Esophagus mucosa (tissue), 1 donor: ENCODE measurements around the gene ERFE. TPM values are rescaled to one million over a fixed set of nuclear protein-coding genes. Genes with fewer than 3 reads are reported as not detected.
A peak's percentile ranks its signal among the peaks of the same experiment; 100 is the strongest.

Experiments used
- ATAC-seq: fragments of 200-7000 bp; cut with Tn5 transposase; one replicate; pipeline ENCODE4 v1.9.1; 2020
- total RNA-seq: library from RNA; stranded (reverse); gene quantifications from one replicate; pipeline ENCODE4 v1.2.4, GENCODE V29; 2023
- donor health status: DM: yes; HTN: yes; CAD: no.

Gene ERFE
- total RNA-seq, 1 donor from 2014 or later, result 0.44 TPM

GRCh38 chr2:238126775-238127164 is 32.0 kb upstream of the ERFE start:
- no peak for ATAC-seq

DNA sequence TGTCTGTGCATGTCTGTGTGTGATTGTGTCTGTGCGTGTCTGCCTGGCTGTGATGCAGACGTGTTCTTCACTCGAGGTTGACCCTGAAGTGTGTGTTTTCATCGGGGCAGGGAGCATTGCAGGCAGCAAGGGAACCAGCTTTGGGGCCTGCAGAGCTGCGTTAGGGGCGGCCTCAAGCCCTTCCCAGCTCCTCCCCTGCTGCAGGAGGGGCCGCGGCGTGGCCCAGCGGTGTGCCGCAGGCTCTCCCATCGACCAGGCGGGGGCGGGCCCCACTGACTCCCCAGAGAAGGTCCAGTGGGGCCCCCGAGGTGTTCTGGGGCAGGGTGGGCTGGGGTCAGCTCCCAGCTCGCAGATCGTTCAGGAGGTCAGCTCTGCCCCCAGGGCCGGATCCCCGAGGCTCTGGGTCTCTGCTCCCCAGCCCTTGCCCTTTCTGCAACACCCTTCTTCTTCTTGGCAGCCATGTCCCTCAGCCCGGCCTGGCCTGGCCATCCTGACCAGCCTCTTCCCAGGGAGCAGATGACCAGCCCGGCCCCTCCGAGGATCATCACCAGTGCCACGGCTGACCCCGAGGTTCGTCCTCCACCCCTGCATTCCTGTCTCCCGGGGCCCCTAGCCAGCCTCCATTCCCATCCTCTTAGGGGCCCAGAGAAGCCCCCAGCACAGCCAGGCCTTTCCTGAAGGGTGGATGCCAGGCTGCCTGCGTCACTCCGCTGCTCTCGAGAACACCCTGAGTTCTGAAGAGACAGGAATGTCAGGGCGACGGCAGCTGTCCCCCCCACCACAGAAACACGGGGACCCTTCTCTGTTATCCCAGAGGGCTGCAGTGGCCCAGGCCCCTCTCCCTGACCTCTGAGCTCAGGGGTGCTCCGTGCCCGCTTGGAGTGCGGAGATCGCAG is 31.4 kb upstream of the ERFE start:
- peak; percentile 35 for ATAC-seq

DNA sequence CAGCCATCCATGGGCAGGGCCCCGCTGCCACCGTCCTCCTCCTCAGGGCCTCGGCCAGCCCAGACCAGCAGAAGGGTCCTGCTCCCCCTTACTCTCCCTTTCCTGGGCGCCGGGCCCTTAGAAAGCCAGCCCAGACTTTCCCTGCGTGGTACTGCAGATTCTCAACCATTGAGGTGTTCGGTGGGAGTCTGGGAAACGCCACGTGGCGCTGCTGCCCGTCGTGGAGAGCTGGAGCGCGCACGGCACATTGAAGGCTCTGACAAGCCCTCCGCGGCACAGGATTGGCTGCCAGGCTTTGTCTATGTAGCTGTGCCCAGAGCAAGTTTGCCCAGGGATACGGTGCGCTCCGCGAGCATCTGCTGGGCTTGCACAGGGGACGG is 30.7 kb upstream of the ERFE start:
- no peak for ATAC-seq

GRCh38 chr2:238128534-238129001 is 30.2 kb upstream of the ERFE start:
- ATAC-seq, result no peak

DNA sequence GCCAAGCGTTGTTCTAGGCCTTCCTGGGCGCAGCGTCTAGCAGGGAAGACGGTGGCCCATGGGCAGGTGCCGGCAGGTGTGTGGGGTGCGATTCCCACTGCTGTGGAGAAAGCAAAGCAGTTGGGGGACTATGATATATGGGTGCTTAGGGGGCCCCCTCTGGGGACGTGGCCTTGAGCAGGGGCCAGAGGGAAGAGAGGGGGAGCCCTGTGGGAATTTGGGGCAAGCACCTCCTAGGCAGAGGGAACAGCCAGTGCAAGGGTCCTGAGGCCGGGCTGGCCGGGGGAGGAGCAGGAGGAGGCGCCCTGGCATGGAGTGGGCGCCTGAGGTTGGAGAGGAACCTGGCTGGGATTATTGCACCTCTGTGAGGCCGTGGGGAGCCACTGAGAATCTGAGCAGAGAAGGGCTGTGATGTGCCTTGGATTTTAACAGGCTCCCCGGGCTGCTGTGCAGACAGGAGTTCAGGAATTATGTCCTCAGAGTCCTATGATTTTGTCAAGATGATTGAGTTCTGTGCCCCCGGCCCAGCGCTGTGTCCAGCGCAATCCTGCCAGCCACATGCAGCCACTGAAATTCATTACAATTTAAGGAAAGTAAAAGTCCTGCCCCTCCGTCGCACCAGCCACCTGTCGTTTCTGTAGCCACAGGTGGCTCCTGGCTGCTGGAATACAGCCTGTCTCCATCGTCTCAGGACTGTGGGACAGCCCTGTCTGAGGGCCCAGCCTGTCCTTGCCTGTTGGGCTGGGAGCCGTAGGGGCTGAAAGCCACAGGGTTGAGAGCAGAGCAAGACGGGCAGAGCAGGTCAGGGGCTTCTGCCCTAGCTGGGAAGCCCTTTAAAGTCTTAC is 29.4 kb upstream of the ERFE start:
- ATAC-seq, result no peak

- no peak for ATAC-seq
Observed at GRCh38 chr2:238130111-238130695, 28.6 kb upstream of the ERFE start.

DNA sequence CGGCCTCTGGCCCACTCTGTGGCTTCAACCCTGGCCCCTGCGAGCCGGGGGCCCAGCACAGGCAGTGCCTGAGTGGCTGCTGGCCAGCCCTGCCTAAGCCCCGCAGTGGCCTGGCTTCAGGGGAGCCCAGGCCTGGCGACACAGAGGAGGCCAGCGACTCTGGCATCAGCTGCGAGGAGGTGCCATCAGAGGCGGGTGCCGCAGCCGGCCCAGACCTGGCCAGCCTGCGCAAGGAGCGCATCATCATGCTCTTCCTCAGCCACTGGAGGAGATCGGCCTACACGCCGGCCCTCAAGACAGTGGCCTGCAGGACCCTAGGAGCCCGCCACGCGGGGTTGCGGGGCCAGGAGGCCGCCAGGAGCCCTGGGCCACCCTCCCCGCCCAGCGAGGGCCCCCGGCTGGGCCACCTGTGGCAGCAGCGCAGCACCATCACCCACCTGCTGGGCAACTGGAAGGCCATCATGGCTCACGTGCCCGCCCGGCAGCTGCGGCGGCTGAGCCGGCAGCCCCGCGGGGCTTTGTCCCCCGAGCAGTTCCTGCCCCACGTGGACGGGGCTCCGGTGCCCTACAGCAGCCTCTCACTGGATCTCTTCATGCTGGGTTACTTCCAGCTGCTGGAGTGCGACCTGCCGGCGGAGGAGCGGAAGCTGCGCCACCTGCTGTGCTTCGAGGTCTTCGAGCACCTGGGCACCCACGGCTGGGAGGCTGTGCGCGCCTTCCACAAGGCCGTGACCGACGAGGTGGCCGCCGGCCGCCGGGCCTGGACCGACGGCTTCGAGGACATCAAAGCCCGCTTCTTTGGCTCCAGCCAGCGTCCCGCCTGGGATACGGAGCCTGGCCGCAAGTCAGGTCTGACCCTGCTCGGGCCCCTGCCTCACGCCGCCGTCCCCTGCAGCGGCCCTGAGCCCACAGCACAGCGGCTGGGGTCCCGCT is 27.8 kb upstream of the ERFE start:
- no peak for ATAC-seq

DNA sequence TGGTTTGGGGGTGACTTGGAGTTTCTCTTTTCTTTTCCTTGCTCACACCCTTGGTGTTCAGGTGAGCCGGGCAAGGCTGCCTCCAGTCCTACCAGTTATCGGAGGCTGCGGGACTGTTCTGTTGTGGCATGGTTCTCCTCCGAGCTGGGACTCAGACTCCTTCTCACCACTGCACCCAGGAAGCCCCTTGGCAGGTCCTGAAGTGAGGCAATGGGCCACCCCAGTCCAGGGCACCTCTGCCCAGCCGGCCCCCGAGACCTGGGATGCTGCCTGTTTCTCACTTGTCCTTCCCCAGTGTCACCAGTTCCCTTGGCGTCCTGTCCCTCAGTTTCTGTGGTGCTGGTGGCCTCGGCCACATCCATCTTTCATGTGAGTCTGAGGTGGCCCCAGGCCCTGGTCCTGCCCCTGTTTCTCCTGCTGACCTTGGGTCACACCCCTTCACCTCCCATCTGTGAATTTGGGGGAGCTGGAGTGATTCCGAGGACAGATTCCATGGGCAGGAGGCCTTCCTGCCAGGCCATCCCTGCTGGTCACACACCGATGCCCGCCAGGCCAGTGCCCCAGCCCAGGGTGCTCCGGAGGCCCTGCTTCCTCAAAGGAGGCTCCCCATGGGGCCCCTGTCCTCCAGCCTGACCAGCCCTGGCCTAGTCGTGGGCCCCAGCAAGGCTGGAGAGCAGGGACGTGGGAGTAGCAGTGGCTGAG is 26.9 kb upstream of the ERFE start:
- no peak for ATAC-seq

DNA sequence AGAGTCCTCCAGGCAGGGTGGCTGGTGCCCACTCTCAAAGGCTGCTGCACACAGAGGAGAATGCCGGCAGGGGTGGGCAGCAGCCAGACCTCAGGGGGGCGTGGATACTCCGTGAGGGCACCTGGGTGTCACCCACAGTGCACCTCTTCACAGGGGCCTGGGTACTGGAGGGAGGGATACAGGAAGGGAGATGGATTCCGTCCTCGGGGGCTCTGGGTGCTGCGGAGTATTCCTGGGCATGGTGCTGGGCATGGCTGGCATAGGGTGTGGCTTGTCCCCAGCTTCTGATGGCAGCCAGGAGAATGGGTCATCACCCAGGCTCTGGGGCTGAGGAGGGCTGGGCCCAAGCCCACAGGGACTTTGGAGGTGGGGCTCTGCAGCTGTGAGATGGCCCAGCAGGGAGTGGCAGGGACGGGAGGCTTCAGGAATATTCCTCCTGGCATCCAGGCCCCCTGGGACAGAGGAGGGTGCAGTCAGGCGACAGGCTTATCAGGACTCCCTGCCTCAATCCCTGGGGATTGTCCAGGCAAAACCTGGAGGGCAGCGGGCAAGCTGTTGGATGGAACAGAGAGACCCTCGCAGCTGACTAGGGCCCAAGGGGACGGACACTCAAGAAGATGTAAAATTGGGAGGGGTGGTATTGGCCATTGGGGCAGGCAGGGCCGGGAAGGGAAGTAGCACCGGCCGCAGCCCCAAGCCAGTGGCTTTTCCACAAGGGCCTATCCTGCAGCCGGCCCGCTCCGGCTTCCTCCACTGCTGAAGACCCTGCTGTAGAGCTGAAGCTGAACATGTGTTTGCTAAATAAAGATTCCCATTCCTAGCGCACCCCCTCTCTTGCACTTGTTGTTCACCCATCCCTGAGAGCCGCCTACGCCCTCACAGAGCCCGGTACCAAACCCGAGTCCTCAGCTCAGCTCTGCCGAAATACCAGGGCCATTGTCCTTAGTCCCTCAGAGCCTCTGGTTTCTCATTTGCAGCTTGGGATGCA is 26.0 kb upstream of the ERFE start:
- no peak for ATAC-seq

- no peak for ATAC-seq
Observed at GRCh38 chr2:238133499-238134392, 25.0 kb upstream of the ERFE start.

DNA sequence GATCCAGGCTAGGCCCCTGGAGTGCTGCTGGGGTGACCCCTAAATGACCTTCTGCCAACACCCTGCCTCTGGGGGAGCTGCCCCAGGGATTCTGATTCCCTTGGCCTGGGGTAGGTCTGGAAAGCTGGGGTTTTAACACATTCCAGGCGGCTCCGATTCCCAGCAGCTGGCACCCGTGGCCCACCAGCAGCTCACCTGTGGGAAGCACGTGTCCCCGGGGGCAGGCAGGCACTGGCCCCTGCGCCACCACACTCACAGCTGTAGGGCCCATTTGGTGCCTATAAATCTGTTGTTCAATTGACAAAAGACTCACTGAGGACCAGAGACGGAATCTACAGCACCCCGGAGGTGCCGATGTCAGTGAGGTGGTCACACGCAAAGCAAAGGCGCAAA is 24.4 kb upstream of the ERFE start:
- ATAC-seq, result no peak

GRCh38 chr2:238135601-238136150 is 23.1 kb upstream of the ERFE start:
- ATAC-seq, result no peak

DNA sequence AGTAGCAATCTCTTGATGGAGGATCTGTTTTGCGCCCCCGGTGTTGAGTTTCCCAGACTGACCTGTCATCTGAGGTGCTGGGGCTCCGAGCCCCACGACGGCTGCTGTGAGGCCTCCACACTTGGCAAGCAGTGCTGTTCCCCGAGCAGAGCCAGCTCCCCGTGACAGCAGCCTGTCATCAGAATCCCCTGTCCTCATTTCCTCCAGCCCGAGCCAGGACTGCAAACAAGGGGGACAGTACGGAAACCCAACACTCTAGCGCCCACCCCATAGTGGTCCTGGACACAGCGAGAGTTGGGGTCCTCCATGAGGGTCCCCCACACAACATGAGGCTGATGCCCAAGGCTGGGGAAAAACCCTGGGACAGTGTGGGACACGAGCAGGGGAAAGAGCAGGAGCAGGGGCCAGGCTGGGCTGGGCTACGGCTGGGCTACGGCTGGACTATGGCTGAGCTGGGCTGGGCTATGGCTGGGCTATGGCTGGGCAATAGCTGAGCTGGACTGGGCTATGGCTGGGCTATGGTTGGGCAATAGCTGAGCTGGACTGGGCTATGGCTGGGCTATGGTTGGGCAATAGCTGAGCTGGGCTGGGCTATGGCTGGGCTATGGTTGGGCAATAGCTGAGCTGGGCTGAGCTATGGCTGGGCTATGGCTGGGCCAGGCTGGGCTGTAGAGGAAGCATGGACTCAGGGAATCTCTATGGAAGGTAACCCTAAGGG is 21.8 kb upstream of the ERFE start:
- peak; percentile 36 for ATAC-seq

- ATAC-seq, result no peak
Observed at GRCh38 chr2:238137885-238138284, 20.9 kb upstream of the ERFE start.

DNA sequence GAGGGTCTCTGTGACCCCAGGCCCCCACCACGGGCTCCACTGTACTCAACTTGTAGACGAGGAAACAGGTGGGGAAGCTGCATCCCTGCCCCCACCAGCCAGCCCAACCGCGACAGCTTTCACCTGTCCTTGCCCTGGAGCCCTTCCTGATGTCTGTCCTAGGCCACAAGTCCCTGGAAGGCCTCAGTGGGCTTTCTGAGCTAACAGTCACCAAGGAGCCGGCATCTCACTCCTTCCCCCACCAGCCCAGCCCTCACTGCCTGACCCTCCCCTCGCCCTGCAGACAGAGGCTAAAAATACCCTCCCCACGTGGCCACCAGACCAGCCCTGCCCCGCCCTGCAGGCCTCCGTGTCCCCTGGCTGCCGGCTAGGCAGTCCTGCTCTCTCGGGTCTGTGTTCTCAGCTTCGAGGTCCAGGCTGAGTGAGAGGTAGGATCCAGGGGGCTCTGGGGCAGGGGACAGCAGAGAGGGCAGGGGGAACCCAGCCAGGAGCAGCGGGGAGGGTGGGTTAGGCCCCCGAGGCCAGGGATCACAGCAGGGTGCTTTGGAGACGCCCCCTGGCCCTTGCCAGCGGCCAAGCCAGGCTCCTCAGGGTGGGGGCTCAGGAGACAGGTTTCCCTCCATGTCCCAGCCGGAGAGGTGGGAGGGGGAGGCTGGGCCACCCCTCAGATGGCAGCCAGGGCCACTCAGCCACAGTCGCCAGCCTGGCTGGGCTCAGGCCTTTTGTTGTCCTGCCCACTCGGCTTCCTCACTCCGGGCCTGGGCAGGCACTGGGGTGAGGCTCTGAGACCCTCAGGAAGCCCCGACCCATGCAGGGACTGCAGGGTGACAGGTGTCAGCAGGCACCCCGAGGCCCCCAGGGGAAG is 20.2 kb upstream of the ERFE start, which contains the start of gene KLHL30:
Gene KLHL30 (plus strand): TSS at position 338 of the 865 bp plus-strand sequence. CDS start 2,087 bp downstream, outside the sequence.
- ATAC-seq, result no peak

DNA sequence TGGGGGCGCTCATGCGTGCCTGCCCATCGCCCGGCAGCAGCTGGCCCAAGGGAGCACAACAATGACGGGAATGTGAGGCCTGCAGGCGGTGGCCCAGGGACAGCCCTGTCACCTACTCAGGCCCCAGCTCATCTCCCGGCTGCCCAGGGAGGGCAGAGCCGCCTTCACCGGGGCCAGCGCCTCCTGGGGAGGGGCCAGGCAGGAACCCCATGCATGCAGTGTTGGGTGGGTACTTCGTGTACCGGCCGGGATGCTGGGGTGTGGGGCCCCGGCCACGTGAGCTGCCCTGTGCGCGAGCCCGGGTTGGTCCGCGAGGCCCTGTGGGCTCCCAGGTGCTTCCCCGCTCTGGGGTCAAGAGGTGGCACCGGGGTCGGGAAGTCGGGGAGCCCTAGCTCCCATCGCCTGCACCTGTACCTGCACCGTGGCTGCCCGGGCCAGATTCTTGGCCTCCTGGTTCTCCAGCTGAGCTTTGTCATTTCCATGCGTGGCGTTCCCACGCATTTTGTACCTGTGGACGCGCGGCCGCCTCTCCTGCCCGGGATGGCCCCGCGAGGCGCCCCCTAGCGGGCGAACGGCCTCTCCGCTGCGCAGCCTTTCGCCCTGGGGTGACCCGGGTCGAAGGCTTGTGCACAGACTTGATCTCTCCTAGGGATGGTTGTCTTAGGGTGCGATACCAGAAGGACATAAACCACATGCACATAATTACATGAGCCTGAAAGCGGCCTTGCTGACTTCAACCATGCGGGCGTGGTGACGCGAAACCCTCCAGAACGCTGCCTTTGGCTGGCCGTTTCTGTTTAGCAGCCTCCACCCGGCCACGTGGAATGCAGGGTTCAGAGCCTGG is 19.4 kb upstream of the ERFE start:
- ATAC-seq, result no peak
